T-cell (primary cell): ENCODE data around the gene DDX46. TPM values are rescaled to one million over a fixed set of nuclear protein-coding genes. Genes with fewer than 3 reads are reported as not detected.
"Not testable (repeated sequence)": the region's sequence is repeated elsewhere in the genome, so short reads cannot be mapped to it uniquely, and the experiment has no call there.

Experiments
- ATAC-seq, 4 experiments: fragments of 200-7000 bp in 3 of 4; fragments of 150-1000 bp in 1 of 4; cut with Tn5 transposase; replicated peaks in 1 of 4; 1 replicate in 3 of 4; 2 replicates in 1 of 4; pipeline ENCODE4 v1.10.0; 2021; ENCODE audit warnings: moderate library complexity in 3 of 4, mild to moderate bottlenecking in 2 of 4, moderate number of reproducible peaks in 1 of 4
- CTCF ChIA-PET, 2 donors: fragments of 300-600 bp; sonication (Branson Sonifier 250); formaldehyde crosslinking; loops; one replicate each; lab custom pipeline; 2022; ENCODE audit warnings: antibody characterized with exemption in 2 of 2; lab: Charles Lee
- POLR2A ChIA-PET, 2 donors: fragments of 300-600 bp; sonication (Branson Sonifier 250); formaldehyde crosslinking; loops; one replicate each; lab custom pipeline; 2022; ENCODE audit warnings: antibody characterized with exemption in 2 of 2; lab: Charles Lee
- DNase-seq, 35 experiments: peaks; one replicate each; pipeline versions ENCODE4 v3.0.0 to v3.0.0-alpha.2; 2013 to 2023
- H3K27ac ChIP-seq: one replicate; pipeline ENCODE4 v1.5.1; 2013; ENCODE audit warnings: low read length
- H3K27me3 ChIP-seq, 2 experiments: replicated peaks in 1 of 2; 1 replicate in 1 of 2; 2 replicates in 1 of 2; pipeline versions ENCODE4 v1.6.1 to v1.7.0; 2013; ENCODE audit warnings: low read length in 1 of 2, mixed read lengths in 1 of 2; ENCODE audit not compliant: control insufficient read depth in 2 of 2, insufficient read depth in 2 of 2; ENCODE audit errors: extremely low read depth in 1 of 2
- H3K36me3 ChIP-seq, 2 donors: 1 replicate in 1 of 2; 2 replicates in 1 of 2; pipeline versions ENCODE4 v1.6.1 to v1.7.0; 2013; ENCODE audit warnings: low read length in 1 of 2; ENCODE audit not compliant: control insufficient read depth in 2 of 2, insufficient read depth in 1 of 2; ENCODE audit errors: extremely low read depth in 1 of 2
- H3K4me1 ChIP-seq, 2 experiments: 1 replicate in 1 of 2; 2 replicates in 1 of 2; pipeline versions ENCODE4 v1.6.1 to v1.7.0; 2013; ENCODE audit warnings: low read length in 2 of 2, mixed read lengths in 1 of 2; ENCODE audit not compliant: insufficient read depth in 2 of 2, control insufficient read depth in 1 of 2; ENCODE audit errors: extremely low read depth in 1 of 2
- H3K4me3 ChIP-seq, 2 donors: 1 replicate in 1 of 2; 2 replicates in 1 of 2; pipeline versions ENCODE4 v1.5.1 to v1.7.0; 2013; ENCODE audit warnings: mild to moderate bottlenecking in 2 of 2, low read length in 1 of 2, moderate library complexity in 1 of 2; ENCODE audit not compliant: control insufficient read depth in 1 of 2; ENCODE audit errors: extremely low read depth in 1 of 2
- H3K9me3 ChIP-seq: 2 replicates; pipeline ENCODE4 v1.7.0; 2013
- H3K27ac Mint-ChIP-seq, 2 donors: one replicate each; pipeline ENCODE4 v1.8.0; 2020 to 2021; ENCODE audit warnings: mild to moderate bottlenecking in 2 of 2, mixed read lengths in 2 of 2
- H3K27me3 Mint-ChIP-seq, 2 donors: one replicate each; pipeline ENCODE4 v1.8.0; 2021 to 2022; ENCODE audit warnings: mixed read lengths in 2 of 2
- H3K36me3 Mint-ChIP-seq: one replicate; pipeline ENCODE4 v1.8.0; 2021; ENCODE audit warnings: mixed read lengths
- H3K4me1 Mint-ChIP-seq, 3 donors: one replicate each; pipeline ENCODE4 v1.8.0; 2020 to 2022; ENCODE audit warnings: mixed read lengths in 3 of 3, mild to moderate bottlenecking in 1 of 3
- H3K4me3 Mint-ChIP-seq, 3 donors: one replicate each; pipeline ENCODE4 v1.8.0; 2020 to 2022; ENCODE audit warnings: mild to moderate bottlenecking in 3 of 3, mixed read lengths in 3 of 3, moderate library complexity in 3 of 3
- H3K9me3 Mint-ChIP-seq, 3 donors: one replicate each; pipeline ENCODE4 v1.8.0; 2020 to 2022; ENCODE audit warnings: mixed read lengths in 3 of 3
- WGBS: methylation state at CpG from one replicate; pipeline ENCODE4 v1.1.5; 2013; ENCODE audit warnings: missing lambda C conversion rate; ENCODE audit not compliant: insufficient coverage; 5-methylcytosine and 5-hydroxymethylcytosine counted together
- total RNA-seq, 35 experiments: library from RNA in 6 of 35; stranded (reverse) in 6 of 35; fragments of 120-200 nt in 1 of 35; gene quantifications; one replicate each; pipeline versions ENCODE4 v1.2.1 to v1.2.4 and lab custom pipeline; 2013 to 2026

The DDX46 gene
- total RNA-seq = 10 to 100 TPM; 53.9 to 69.5 (median 65.7) TPM
- total RNA-seq (2013) = 64.7 TPM
- 82.9 to 185 (median 128) reads per million in 29 experiments for total RNA-seq (lab: John Stamatoyannopoulos, UW)

- Mint-ChIP-seq H3K4me1 (peaks cover 37 to 47% (median 40%) of the 10 kb centered on the region in 3 donors), H3K27ac (peak within 1 kb of the TSS; percentile 97 to 98), H3K27me3 (no peaks in the 10 kb centered on the region), H3K9me3 (no peaks in the 10 kb centered on the region), H3K4me3 (peak within 1 kb of the TSS; percentile 99 to 100 (median 99)), H3K36me3 (peaks cover 8% of the 10 kb centered on the region)
- Histone ChIP-seq H3K9me3 (no peaks in the 10 kb centered on the region), H3K4me3 (peak within 1 kb of the TSS; percentile 85 to 92), H3K27me3 (peaks cover 0 to 2% of the 10 kb centered on the region in 2 experiments), H3K27ac (peak within 1 kb of the TSS; percentile 59), H3K36me3 (peaks cover 0 to under 1% of the 10 kb centered on the region in 2 donors), H3K4me1 (peaks cover 12 to 18% of the 10 kb centered on the region in 2 experiments)
- peak; percentile 85 to 96 (median 91) for DNase-seq
- ChIA-PET POLR2A (interaction anchor here (0.6 to 1.6 kb wide), 3 partner anchors 21 to 1892 kb away, joined by 3 to 7 read pairs (median 5); partner anchors contain the start of genes CAMLG (in 1 of the 2) and UQCRQ (in 1 of the 2)), CTCF (interaction anchor here in 1 of 2 donors (0.6 to 3.6 kb wide), 6 partner anchors 9 to 1795 kb away, joined by 3 to 19 read pairs (median 4); partner anchors contain the start of gene CAMLG)
- peak; percentile 98 to 99 (median 99) for ATAC-seq
- 1% methylated on average over 66 of the region's 73 CpGs for WGBS
Observed at GRCh38 chr5:134758504-134759341, at the start of gene DDX46. Gene DDX46, plus strand, starts transcription at chr5:134758779. Its CDS starts 160 bp downstream, at chr5:134758939.

GRCh38 chr5:134714120-134714519 lies 44.5 kb upstream of the DDX46 start:
- Mint-ChIP-seq H3K9me3 (no peaks in the 10 kb centered on the region), H3K4me3 (no peak overlapping the region), H3K27ac (no peak overlapping the region), H3K27me3 (no peaks in the 10 kb centered on the region), H3K36me3 (peaks cover 45% of the 10 kb centered on the region), H3K4me1 (no peaks in the 10 kb centered on the region)
- ATAC-seq (no peak), DNase-seq (no peak)
- ChIA-PET CTCF (no interaction called here), POLR2A (interaction anchor here in 1 of 2 donors (0.6 kb wide), 1 partner anchor 191 kb away, joined by 3 read pairs; the partner anchor contains the start of gene PCBD2)
- Histone ChIP-seq H3K36me3 (peaks cover 0 to 61% of the 10 kb centered on the region in 2 donors), H3K9me3 (no peaks in the 10 kb centered on the region), H3K27ac (no peak overlapping the region), H3K4me3 (no peak overlapping the region), H3K27me3 (no peaks in the 10 kb centered on the region), H3K4me1 (no peaks in the 10 kb centered on the region)
- WGBS = 100% methylated on average over 1 of the region's 5 CpGs

- peaks cover 0 to 61% of the 10 kb centered on the region in 2 donors for H3K36me3 ChIP-seq
- Mint-ChIP-seq H3K27ac (no peak overlapping the region), H3K27me3 (no peaks in the 10 kb centered on the region), H3K9me3 (no peaks in the 10 kb centered on the region), H3K4me1 (no peaks in the 10 kb centered on the region), H3K4me3 (no peak overlapping the region), H3K36me3 (peaks cover 41% of the 10 kb centered on the region)
- ATAC-seq (no peak), DNase-seq (no peak)
- H3K27ac ChIP-seq = no peak overlapping the region
- no CpG with 5 or more reads among the region's 3 CpGs for whole genome bisulfite sequencing
- no peak overlapping the region for H3K4me3 ChIP-seq
- no peaks in the 10 kb centered on the region for H3K27me3 ChIP-seq
- no peaks in the 10 kb centered on the region for H3K9me3 ChIP-seq
- H3K4me1 ChIP-seq = no peaks in the 10 kb centered on the region
- POLR2A ChIA-PET = interaction anchor here in 1 of 2 donors (0.6 kb wide), 1 partner anchor 190 kb away, joined by 3 read pairs; the partner anchor contains the start of gene PCBD2
- CTCF ChIA-PET = interaction anchor here in 1 of 2 donors (0.6 kb wide), 1 partner anchor 22 kb away, joined by 3 read pairs; no protein-coding TSS in a partner anchor
Observed at GRCh38 chr5:134714541-134714940, 44.0 kb upstream of the DDX46 start.

- H3K27me3 ChIP-seq, DNase-seq, H3K4me1 ChIP-seq, CTCF ChIA-PET, POLR2A ChIA-PET, H3K4me3 ChIP-seq, H3K4me3 Mint-ChIP-seq, H3K27me3 Mint-ChIP-seq, H3K27ac ChIP-seq, ATAC-seq, H3K9me3 ChIP-seq, H3K9me3 Mint-ChIP-seq, H3K27ac Mint-ChIP-seq, H3K4me1 Mint-ChIP-seq: not testable (repeated sequence)
- no CpG with 5 or more reads among the region's 4 CpGs for WGBS
- H3K36me3 ChIP-seq = peaks cover 0 to 58% of the 10 kb centered on the region in 2 donors
- peaks cover 39% of the 10 kb centered on the region for H3K36me3 Mint-ChIP-seq
Observed at GRCh38 chr5:134715466-134715865, 43.1 kb upstream of the DDX46 start.

GRCh38 chr5:134724872-134725271 lies 33.7 kb upstream of the DDX46 start:
- Mint-ChIP-seq H3K4me3 (no peak overlapping the region), H3K9me3 (no peaks in the 10 kb centered on the region), H3K27me3 (no peaks in the 10 kb centered on the region), H3K27ac (no peak overlapping the region), H3K4me1 (no peaks in the 10 kb centered on the region), H3K36me3 (peaks cover 15% of the 10 kb centered on the region)
- Histone ChIP-seq H3K9me3 (no peaks in the 10 kb centered on the region), H3K27me3 (no peaks in the 10 kb centered on the region), H3K4me3 (no peak overlapping the region), H3K36me3 (peaks cover 3 to 33% of the 10 kb centered on the region in 2 donors), H3K27ac (no peak overlapping the region), H3K4me1 (no peaks in the 10 kb centered on the region)
- no CpG with 5 or more reads among the region's 1 CpG for whole genome bisulfite sequencing
- no peak for DNase-seq
- ChIA-PET POLR2A (no interaction called here), CTCF (no interaction called here)
- ATAC-seq = no peak

- Histone ChIP-seq H3K36me3 (peaks cover 0 to 2% of the 10 kb centered on the region in 2 donors), H3K4me1 (peaks cover 0 to 7% of the 10 kb centered on the region in 2 experiments), H3K4me3 (no peak overlapping the region), H3K9me3 (no peaks in the 10 kb centered on the region), H3K27ac (no peak overlapping the region), H3K27me3 (no peaks in the 10 kb centered on the region)
- DNase-seq (no peak), ATAC-seq (no peak)
- no peaks in the 10 kb centered on the region for H3K27me3 Mint-ChIP-seq
- ChIA-PET POLR2A (no interaction called here), CTCF (no interaction called here)
- WGBS = no CpG with 5 or more reads among the region's 3 CpGs
- H3K4me3 Mint-ChIP-seq = no peak overlapping the region
- H3K4me1 Mint-ChIP-seq = peaks cover 0 to 4% (median 2%) of the 10 kb centered on the region in 3 donors
- no peak overlapping the region for H3K27ac Mint-ChIP-seq
- no peaks in the 10 kb centered on the region for H3K9me3 Mint-ChIP-seq
- no peaks in the 10 kb centered on the region for H3K36me3 Mint-ChIP-seq
Observed at GRCh38 chr5:134732819-134733218, 25.8 kb upstream of the DDX46 start.
